ENCODE data around the gene CEP78.
"Not testable (repeated sequence)": the region's sequence is repeated elsewhere in the genome, so short reads cannot be mapped to it uniquely, and the experiment has no call there.

The CEP78 gene, protein sequence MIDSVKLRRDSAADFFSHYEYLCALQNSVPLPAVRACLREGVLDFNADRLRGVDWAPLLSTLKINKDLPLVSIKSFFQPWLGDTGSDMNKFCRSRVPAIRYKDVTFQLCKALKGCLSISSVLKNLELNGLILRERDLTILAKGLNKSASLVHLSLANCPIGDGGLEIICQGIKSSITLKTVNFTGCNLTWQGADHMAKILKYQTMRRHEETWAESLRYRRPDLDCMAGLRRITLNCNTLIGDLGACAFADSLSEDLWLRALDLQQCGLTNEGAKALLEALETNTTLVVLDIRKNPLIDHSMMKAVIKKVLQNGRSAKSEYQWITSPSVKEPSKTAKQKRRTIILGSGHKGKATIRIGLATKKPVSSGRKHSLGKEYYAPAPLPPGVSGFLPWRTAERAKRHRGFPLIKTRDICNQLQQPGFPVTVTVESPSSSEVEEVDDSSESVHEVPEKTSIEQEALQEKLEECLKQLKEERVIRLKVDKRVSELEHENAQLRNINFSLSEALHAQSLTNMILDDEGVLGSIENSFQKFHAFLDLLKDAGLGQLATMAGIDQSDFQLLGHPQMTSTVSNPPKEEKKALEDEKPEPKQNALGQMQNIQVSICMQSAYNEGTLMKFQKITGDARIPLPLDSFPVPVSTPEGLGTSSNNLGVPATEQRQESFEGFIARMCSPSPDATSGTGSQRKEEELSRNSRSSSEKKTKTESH

DNA sequence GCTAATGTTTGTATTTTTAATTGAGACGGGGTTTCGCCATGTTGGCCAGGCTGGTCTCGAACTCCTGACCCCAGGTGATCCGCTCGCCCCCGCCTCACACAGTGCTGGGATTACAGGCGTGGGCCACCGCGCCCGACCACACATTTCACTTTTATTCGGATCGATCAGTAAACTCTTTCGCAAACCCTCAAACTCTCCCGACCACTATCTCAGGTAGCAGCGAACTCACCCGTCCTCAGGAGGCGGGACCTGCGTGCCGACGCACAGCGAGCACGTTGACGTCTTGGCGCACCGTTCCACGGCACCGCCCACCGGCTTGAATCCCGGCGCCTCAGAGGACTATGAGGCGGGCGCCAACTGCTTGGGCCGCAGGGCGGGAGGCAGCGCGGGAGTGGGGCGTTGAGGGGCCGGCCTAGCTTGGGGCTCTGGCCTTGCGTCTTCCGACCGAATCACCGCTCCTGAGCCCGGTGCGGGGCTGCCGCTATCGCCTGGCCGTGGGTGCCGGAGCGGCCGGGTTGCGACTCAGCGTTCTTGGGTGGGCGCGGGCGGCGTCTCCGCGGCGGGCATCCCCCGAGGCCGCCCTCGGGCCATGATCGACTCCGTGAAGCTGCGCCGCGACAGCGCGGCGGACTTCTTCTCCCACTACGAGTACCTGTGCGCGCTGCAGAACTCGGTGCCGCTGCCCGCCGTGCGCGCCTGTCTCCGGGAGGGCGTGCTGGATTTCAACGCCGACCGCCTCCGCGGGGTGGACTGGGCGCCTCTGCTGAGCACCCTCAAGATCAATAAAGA lies at the start of gene CEP78:
TSS of gene CEP78 (plus strand) at position 314 of the 789 bp plus-strand sequence. CDS start at position 590, 276 bp downstream.
- FAIRE-seq, result peak; percentile 64

DNA sequence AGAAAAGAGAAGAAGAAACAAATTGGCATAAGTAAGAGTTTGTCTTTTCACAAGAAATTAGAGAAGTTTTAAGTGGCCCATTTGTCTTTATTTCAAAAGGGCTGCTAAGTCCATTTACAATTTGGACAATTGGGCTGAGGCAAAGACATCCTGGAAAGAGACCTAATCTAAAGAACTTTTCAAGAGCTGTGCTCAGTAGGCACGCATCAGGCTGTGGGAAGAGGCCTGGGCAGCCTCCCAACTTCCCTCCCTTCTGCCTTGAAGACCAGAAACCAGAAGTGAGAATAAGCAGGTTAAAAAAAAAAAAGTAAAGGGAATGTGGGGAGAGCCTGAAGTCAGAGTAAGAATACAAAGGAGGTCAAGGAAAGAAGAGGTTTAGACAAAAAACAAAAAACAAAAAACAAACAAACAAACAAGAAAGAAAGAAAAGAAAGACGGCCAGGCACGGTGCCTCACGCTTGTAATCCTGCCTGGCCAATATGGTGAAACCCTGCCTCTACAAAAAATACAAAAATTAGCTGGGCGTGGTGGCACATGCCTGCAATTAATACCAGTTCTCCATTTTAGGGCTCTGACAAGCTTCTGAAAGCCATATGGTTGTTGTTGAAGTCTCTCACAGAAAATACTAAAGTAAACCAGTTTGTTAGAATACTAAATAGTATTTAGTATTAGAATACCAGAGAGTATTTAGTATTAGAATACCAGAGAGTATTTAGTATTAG lies 48.0 kb upstream of the CEP78 start:
- FAIRE-seq, result no peak

DNA sequence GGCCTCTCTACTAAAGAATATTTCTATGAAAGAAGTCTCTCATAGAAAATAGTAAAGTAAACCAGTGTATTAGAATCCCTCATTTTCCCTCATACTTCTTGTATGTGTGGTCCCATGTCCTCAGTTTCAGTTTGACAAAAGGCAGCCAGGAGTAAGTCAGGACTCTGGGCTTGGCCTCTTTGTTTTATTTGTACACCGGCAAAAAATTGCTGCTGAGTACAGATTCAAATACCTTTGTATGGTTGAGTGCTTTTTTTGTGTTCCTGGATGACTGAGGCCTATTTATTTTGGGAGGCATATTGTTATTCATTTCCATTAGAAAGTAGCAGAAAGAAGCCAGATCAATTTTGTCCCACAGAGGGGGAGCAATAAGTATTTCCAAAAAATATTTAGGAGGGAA lies 47.3 kb upstream of the CEP78 start:
- no peak for FAIRE-seq

- no peak for FAIRE-seq
Measured at GRCh38 chr9:78189001-78189400, 46.9 kb upstream of the CEP78 start.

DNA sequence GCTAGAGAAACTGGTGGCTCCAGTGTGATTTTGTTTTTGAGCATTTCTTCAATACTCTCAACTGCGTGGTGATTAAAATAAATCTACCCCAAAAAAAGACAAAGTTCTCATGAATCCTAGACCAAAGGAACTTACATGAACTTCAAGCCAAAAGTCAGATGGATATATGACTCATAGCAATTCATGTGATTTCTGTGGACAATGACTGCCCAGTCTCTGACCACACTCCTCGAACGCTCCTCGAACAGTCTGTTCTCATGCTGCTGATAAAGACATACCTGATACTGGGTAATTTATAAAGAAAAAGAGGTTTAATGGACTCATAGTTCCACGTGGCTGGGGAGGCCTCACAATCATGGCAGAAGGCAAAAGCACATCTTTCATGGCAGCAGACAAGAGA lies 46.4 kb upstream of the CEP78 start:
- no peak for FAIRE-seq

DNA sequence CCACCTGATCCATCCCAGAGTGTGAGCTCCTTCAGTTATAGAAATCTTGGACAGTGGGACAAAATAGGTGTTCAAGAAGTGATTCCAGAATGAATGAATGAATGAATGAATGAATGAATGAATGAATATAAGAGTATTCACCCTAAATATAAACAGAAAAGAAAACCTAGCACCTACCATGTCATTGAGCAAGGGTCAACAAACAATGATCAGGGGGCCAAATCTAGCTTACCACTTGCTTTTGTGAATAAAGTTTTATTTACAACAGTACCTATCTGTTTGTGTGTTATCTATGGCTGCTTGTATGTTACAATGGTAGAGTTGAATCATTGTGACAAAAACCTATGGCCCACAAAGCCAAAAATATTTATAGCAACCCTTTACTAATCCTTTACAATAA lies 43.9 kb upstream of the CEP78 start:
- no peak for FAIRE-seq

- no peak for FAIRE-seq
Measured at GRCh38 chr9:78196258-78196657, 39.6 kb upstream of the CEP78 start.

GRCh38 chr9:78201158-78201777 lies 34.6 kb upstream of the CEP78 start:
- not testable (repeated sequence) for FAIRE-seq

GRCh38 chr9:78207319-78207718 lies 28.6 kb upstream of the CEP78 start:
- no peak for FAIRE-seq

GRCh38 chr9:78207901-78208300 lies 28.0 kb upstream of the CEP78 start:
- FAIRE-seq, result no peak

DNA sequence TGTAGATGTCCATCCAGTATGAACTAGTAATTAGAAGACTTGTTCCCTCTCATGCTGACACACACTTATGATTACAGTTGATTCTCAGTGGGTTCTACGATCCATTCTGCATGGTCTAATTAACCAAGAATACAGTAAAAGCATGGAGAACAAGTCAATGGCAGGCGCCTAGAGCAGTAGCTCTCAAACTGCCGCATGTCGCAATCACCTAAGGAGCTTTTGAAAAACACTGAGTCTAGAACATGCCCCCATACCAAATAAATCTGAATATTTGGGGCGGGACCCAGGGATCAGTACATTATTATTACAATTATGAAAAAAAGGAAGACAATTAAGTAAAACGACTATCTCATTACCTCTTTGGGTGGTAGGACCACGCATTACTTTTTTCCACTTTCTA lies 26.7 kb upstream of the CEP78 start:
- no peak for FAIRE-seq

DNA sequence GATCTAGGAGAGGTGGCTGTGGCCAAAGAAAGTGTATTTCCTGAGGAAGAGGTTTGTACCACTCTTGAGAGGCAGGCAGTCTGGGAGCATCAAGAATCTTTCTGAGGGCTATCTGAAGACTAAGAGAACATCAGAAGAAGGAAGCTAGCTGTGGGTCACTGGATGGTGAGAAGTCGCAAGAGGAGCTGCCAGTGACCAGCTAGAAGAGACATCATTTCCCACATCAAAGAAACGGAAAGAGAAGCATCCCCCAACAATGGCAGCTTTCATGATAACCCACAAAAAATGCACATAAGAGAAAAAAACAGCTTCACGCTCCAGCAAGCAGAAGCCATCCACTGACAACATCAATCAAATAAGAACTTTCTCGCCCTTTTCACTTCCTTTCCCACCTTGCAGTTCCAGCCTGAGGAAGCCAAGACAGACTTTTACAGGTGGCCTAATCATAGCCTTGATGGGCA lies 25.0 kb upstream of the CEP78 start:
- FAIRE-seq, result no peak

DNA sequence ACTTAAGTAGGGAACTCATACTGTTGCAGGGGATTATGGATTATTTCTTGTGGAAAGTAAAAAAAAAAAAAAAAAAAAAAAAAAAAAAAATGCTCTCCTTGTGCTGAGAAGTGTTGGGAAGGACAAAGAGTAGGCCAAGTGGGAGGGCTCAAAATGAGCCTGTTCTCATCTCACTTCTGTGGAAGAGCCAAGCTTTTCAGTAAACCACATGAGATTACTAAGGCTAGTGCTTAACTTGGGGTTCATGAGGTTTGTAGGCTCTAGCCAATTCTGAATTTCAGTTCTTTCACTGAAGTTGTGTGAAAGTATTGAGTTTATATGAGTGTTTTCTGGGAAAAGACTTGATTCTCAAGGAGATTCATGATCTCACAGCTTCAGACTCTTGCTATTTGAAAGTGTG lies 23.0 kb upstream of the CEP78 start:
- FAIRE-seq, result no peak

- FAIRE-seq, result no peak
Measured at GRCh38 chr9:78213712-78214111, 22.2 kb upstream of the CEP78 start.

- no peak for FAIRE-seq
Measured at GRCh38 chr9:78214492-78214891, 21.4 kb upstream of the CEP78 start.

DNA sequence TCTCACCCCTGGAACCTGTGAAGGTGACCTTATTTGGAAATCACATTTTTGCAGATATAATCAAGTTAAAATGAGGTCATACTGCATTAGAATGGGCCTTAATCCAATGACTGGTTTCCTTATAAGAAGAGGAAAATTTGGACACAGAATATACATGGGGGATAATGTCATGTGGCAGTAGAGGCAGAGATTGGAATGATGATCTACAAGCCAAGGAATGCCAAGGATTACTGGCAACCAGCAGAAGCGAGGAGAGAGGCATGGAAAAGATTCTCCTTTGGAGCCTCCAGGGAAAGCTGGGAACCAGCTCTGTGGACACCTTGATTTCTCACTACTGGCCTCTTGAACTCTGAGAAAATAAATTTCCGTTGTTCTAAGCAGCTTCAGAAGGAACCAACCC lies 20.2 kb upstream of the CEP78 start:
- no peak for FAIRE-seq

DNA sequence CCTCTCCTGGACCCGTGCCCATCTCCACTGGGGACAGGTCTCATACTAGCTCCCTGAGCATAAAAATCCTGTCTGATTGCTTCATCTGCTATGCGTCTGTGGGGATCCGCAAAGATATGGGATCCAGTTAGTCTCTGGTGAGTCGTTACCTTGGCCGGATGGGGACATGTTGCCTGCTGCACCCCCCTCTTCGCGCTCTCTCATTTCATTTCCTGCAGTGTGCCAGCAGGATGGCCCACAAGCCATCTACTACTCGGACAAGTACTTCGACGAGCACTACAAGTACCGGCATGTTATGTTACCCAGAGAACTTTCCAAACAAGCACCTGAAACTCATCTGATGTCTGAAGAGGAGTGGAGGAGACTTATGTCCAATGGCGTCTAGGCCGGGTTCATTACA lies 17.0 kb upstream of the CEP78 start:
- no peak for FAIRE-seq

GRCh38 chr9:78221425-78221824 lies 14.4 kb upstream of the CEP78 start:
- FAIRE-seq, result no peak

- not testable (repeated sequence) for FAIRE-seq
Measured at GRCh38 chr9:78221841-78222240, 14.0 kb upstream of the CEP78 start.

- no peak for FAIRE-seq
Measured at GRCh38 chr9:78230761-78231160, 5.1 kb upstream of the CEP78 start.

- FAIRE-seq, result not testable (repeated sequence)
Measured at GRCh38 chr9:78232471-78232870, 3.4 kb upstream of the CEP78 start.

GRCh38 chr9:78234810-78235209 lies 1.1 kb upstream of the CEP78 start:
- FAIRE-seq, result no peak

Measured in TTC549 (cell line).